Fibroblast of lung (primary cell): Measurements from ENCODE around the gene LGR4.

Experiments used
- EZH2 ChIP-seq: IDR thresholded peaks from 2 replicates; pipeline ENCODE4 v1.5.1; 2012; ENCODE audit warnings: low read length, control low read depth, mild to moderate bottlenecking; ENCODE audit errors: missing control alignments
- TF ChIP-seq, protein P1 (sequence below), 2 donors: IDR thresholded peaks in 1 of 2; conservative IDR thresholded peaks in 1 of 2; 1 replicate in 1 of 2; 2 replicates in 1 of 2; pipeline ENCODE4 v1.5.1; 2011 to 2012; ENCODE audit warnings: low read length in 2 of 2, control low read depth in 1 of 2, inconsistent platforms in 1 of 2, low read depth in 1 of 2, mild to moderate bottlenecking in 1 of 2

DNA sequence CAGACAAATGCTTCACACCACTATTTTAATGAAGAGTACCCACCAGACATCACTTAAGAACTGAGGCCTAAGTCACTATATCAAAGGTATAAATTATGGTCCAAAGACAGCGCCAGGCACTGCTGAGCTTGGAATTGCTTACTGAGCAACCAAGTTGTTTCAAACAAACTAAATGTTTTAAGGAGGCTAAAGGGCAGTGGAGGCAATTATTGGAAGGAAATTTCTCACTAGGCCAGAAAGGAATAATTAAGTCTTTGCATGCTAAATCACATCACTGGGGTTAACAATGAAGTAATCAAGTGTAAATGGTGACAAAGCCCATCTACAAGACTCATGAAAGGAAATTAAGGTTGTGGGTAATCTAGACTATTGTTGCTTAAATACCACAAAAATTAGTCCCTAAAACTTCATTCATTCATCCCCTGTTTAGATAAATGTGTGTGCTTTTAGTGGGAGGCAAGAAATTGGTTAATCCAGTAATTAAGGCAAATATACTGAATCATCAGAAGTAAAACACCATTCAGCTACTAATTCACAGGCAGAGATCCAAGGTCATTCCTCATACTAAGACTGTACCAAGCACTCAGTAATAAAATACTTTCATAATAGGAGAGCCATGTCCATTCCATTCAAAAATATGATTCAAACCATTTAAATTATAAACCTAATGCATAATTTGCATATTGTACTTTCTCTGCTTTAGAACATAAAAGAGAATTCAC is 21.2 kb downstream of the LGR4 start:
- TF ChIP-seq, protein P1, sequence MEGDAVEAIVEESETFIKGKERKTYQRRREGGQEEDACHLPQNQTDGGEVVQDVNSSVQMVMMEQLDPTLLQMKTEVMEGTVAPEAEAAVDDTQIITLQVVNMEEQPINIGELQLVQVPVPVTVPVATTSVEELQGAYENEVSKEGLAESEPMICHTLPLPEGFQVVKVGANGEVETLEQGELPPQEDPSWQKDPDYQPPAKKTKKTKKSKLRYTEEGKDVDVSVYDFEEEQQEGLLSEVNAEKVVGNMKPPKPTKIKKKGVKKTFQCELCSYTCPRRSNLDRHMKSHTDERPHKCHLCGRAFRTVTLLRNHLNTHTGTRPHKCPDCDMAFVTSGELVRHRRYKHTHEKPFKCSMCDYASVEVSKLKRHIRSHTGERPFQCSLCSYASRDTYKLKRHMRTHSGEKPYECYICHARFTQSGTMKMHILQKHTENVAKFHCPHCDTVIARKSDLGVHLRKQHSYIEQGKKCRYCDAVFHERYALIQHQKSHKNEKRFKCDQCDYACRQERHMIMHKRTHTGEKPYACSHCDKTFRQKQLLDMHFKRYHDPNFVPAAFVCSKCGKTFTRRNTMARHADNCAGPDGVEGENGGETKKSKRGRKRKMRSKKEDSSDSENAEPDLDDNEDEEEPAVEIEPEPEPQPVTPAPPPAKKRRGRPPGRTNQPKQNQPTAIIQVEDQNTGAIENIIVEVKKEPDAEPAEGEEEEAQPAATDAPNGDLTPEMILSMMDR (conservative IDR thresholded peaks at IDR 0.05 in 1 of 2, IDR thresholded peaks at IDR 0.05 in 1 of 2; ENCODE audit: low read depth in 1 of 2, low read length in 2 of 2): no peak
- no peak for TF ChIP-seq EZH2
